ENCODE measurements around the gene NFE2L1.
A peak's percentile ranks its signal among the peaks of the same experiment; 100 is the strongest.

Gene NFE2L1

GRCh38 chr17:48084932-48085331 is 36.8 kb downstream of the NFE2L1 start:
- TF ChIP-seq ZNF274 (IDR thresholded peaks at IDR 0.05; ENCODE audit: low read depth, low read length): no peak
- no peak overlapping the region for H3K4me3 ChIP-seq (ENCODE audit: low read length)

- no peak overlapping the region for H3K4me3 ChIP-seq (ENCODE audit: low read length)
- TF ChIP-seq ZNF274 (IDR thresholded peaks at IDR 0.05; ENCODE audit: low read depth, low read length): no peak
Measured at GRCh38 chr17:48093341-48094045, 45.3 kb downstream of the NFE2L1 start.

- no peak overlapping the region for H3K4me3 ChIP-seq (ENCODE audit: low read length)
- no peak for TF ChIP-seq ZNF274 (IDR thresholded peaks at IDR 0.05; ENCODE audit: low read depth, low read length)
Measured at GRCh38 chr17:48095611-48096010, 47.5 kb downstream of the NFE2L1 start.

GRCh38 chr17:48100160-48100559 is 52.0 kb downstream of the NFE2L1 start:
- TF ChIP-seq ZNF274 (IDR thresholded peaks at IDR 0.05; ENCODE audit: low read depth, low read length): no peak
- peak overlapping the region; percentile 68 for H3K4me3 ChIP-seq (ENCODE audit: low read length)

GRCh38 chr17:48100591-48101011 is 52.4 kb downstream of the NFE2L1 start:
- TF ChIP-seq ZNF274 (IDR thresholded peaks at IDR 0.05; ENCODE audit: low read depth, low read length): no peak
- H3K4me3 ChIP-seq (ENCODE audit: low read length): peak overlapping the region; percentile 68

GRCh38 chr17:48101012-48101720 is 53.0 kb downstream of the NFE2L1 start, which contains the start of gene CBX1:
TSS of gene CBX1 (minus strand) at chr17:48101478. CDS start at chr17:48077004, 24,474 bp downstream.
- peak within 1 kb of the TSS; percentile 68 for H3K4me3 ChIP-seq (ENCODE audit: low read length)
- no peak for TF ChIP-seq ZNF274 (IDR thresholded peaks at IDR 0.05; ENCODE audit: low read depth, low read length)

- peak overlapping the region; percentile 68; the same call in 1 of the 2 replicates for H3K4me3 ChIP-seq (ENCODE audit: low read length)
- no peak for TF ChIP-seq ZNF274 (IDR thresholded peaks at IDR 0.05; ENCODE audit: low read depth, low read length)
Measured at GRCh38 chr17:48102043-48102750, 54.0 kb downstream of the NFE2L1 start.

GRCh38 chr17:48102798-48103715 is 54.9 kb downstream of the NFE2L1 start:
- H3K4me3 ChIP-seq (ENCODE audit: low read length): no peak overlapping the region
- no peak for TF ChIP-seq ZNF274 (IDR thresholded peaks at IDR 0.05; ENCODE audit: low read depth, low read length)

GRCh38 chr17:48104440-48104839 is 56.3 kb downstream of the NFE2L1 start:
- TF ChIP-seq ZNF274 (IDR thresholded peaks at IDR 0.05; ENCODE audit: low read depth, low read length): no peak
- no peak overlapping the region for H3K4me3 ChIP-seq (ENCODE audit: low read length)

GRCh38 chr17:48106802-48107136 is 58.6 kb downstream of the NFE2L1 start:
- H3K4me3 ChIP-seq (ENCODE audit: low read length): peak overlapping the region; percentile 99
- TF ChIP-seq ZNF274 (IDR thresholded peaks at IDR 0.05; ENCODE audit: low read depth, low read length): no peak

- TF ChIP-seq ZNF274 (IDR thresholded peaks at IDR 0.05; ENCODE audit: low read depth, low read length): no peak
Measured at GRCh38 chr17:48107137-48108055, 59.2 kb downstream of the NFE2L1 start, which contains the start of gene SNX11. TSS of gene SNX11 (plus strand) at chr17:48107766. CDS start at chr17:48112044, 4,278 bp downstream.

GRCh38 chr17:48110761-48111160 is 62.6 kb downstream of the NFE2L1 start:
- no peak for TF ChIP-seq ZNF274 (IDR thresholded peaks at IDR 0.05; ENCODE audit: low read depth, low read length)
- H3K4me3 ChIP-seq (ENCODE audit: low read length): peak overlapping the region; percentile 41; the same call in 1 of the 2 replicates

More at GRCh38 chr17:48107137-48108055, 59.2 kb downstream of the NFE2L1 start, which contains the start of gene SNX11:
- H3K4me3 ChIP-seq (ENCODE audit: low read length): peak within 1 kb of the TSS; percentile 99
